GM23338 (cell line): Measurements from ENCODE around the gene LDB3.

Experiments
- CTCF ChIP-seq, 2 experiments: fragments of 200-600 bp in 1 of 2; sonication (generic) in 1 of 2; conservative IDR thresholded peaks; 2 replicates each; pipeline versions ENCODE4 v1.5.1 to v1.6.1; 2016 to 2017; ENCODE audit warnings: antibody characterized with exemption in 2 of 2, low read depth in 2 of 2, mild to moderate bottlenecking in 2 of 2, moderate library complexity in 1 of 2
- EZH2phosphoT487 ChIP-seq: fragments of 200-600 bp; sonication (generic); IDR thresholded peaks from one replicate; pipeline ENCODE4 v1.8.1; 2018; ENCODE audit warnings: antibody characterized with exemption; ENCODE audit not compliant: unreplicated experiment
- POLR2AphosphoS5 ChIP-seq: IDR thresholded peaks from 2 replicates; pipeline ENCODE4 v1.6.1; 2016; ENCODE audit warnings: antibody characterized with exemption, low read depth

GRCh38 chr10:86670290-86670811, 2.0 kb downstream of the LDB3 start:
- TF ChIP-seq POLR2AphosphoS5 = no peak
- no peak for TF ChIP-seq CTCF (conservative IDR thresholded peaks at IDR 0.05; ENCODE audit: low read depth in 2 of 2)
- no peak for TF ChIP-seq EZH2phosphoT487
